NT2/D1 (cell line): ENCODE data around the gene APLNR.

Source experiments
- YY1 ChIP-seq: IDR thresholded peaks from 2 replicates; pipeline ENCODE4 v1.6.1; 2011; ENCODE audit not compliant: insufficient read length, insufficient read depth
- ZNF274 ChIP-seq: IDR thresholded peaks from 2 replicates; pipeline ENCODE4 v1.6.1; 2011; ENCODE audit warnings: mild to moderate bottlenecking, low read depth, low read length

- TF ChIP-seq ZNF274 (no peak), YY1 (no peak)
Observed at GRCh38 chr11:57216463-57216862, 20.6 kb downstream of the APLNR start.
